Measurements from ENCODE around the gene CHIC1. TPM values are rescaled to one million over a fixed set of nuclear protein-coding genes. Genes with fewer than 3 reads are reported as not detected.
A peak's percentile ranks its signal among the peaks of the same experiment; 100 is the strongest.
"Not testable (repeated sequence)": the region's sequence is repeated elsewhere in the genome, so short reads cannot be mapped to it uniquely, and the experiment has no call there.

The CHIC1 gene
- total RNA-seq, 1 donor from 2014 or later = 17.8 TPM

- Histone ChIP-seq H3F3A (ENCODE audit: low read depth) (no peaks in the 10 kb centered on the region), H3K4me1 (peaks cover 3% of the 10 kb centered on the region), H3K79me2 (ENCODE audit: low read depth) (peaks cover 6% of the 10 kb centered on the region), H2AFZ (replicated peaks) (no peak overlapping the region), H3K4me3 (no peak overlapping the region), H3K36me3 (no peaks in the 10 kb centered on the region), H3K27ac (no peak overlapping the region), H3K9ac (no peak overlapping the region), H4K20me1 (ENCODE audit: low read depth) (no peaks in the 10 kb centered on the region), H3K4me2 (no peak overlapping the region), H3K27me3 (no peaks in the 10 kb centered on the region), H3K9me3 (ENCODE audit: low read depth) (no peaks in the 10 kb centered on the region)
- Mint-ChIP-seq H3K9me3 (peaks cover 8% of the 10 kb centered on the region), H3K4me1 (peaks cover 11% of the 10 kb centered on the region), H3K27ac (peak overlapping the region; percentile 33), H3K27me3 (ENCODE audit: insufficient read depth, low read depth) (no peaks in the 10 kb centered on the region), H3K4me3 (no peak overlapping the region), H3K36me3 (peaks cover 2% of the 10 kb centered on the region)
- TF ChIP-seq EZH2phosphoT487 (IDR thresholded peaks at IDR 0.05) = no peak
- no peak for TF ChIP-seq EZH2 (IDR thresholded peaks at IDR 0.05)
- TF ChIP-seq CTCF (IDR thresholded peaks at IDR 0.05) = no peak
- peak; percentile 39 for DNase-seq (ENCODE audit: low spot score)
Measured at GRCh38 chrX:73577361-73577760, 14.4 kb downstream of the CHIC1 start.

GRCh38 chrX:73581002-73581628 lies 18.1 kb downstream of the CHIC1 start:
- no peaks in the 10 kb centered on the region for H3K27me3 Mint-ChIP-seq (ENCODE audit: insufficient read depth, low read depth)
- Histone ChIP-seq H3F3A (ENCODE audit: low read depth) (no peaks in the 10 kb centered on the region), H3K4me3 (no peak overlapping the region), H3K27ac (no peak overlapping the region), H3K27me3 (no peaks in the 10 kb centered on the region), H3K4me1 (peaks cover 3% of the 10 kb centered on the region), H3K9ac (no peak overlapping the region), H2AFZ (replicated peaks) (no peak overlapping the region), H3K36me3 (no peaks in the 10 kb centered on the region), H4K20me1 (ENCODE audit: low read depth) (no peaks in the 10 kb centered on the region), H3K9me3 (ENCODE audit: low read depth) (no peaks in the 10 kb centered on the region), H3K79me2 (ENCODE audit: low read depth) (no peaks in the 10 kb centered on the region), H3K4me2 (no peak overlapping the region)
- H3K36me3 Mint-ChIP-seq = no peaks in the 10 kb centered on the region
- H3K27ac Mint-ChIP-seq = no peak overlapping the region
- TF ChIP-seq EZH2 (IDR thresholded peaks at IDR 0.05) = no peak
- TF ChIP-seq EZH2phosphoT487 (IDR thresholded peaks at IDR 0.05) = no peak
- TF ChIP-seq CTCF (IDR thresholded peaks at IDR 0.05) = no peak
- H3K9me3 Mint-ChIP-seq = no peaks in the 10 kb centered on the region
- no peak for DNase-seq (ENCODE audit: low spot score)
- no peak overlapping the region for H3K4me3 Mint-ChIP-seq
- peaks cover 11% of the 10 kb centered on the region for H3K4me1 Mint-ChIP-seq

- not testable (repeated sequence) for H3K27ac ChIP-seq; H3K27ac Mint-ChIP-seq; H3K4me2 ChIP-seq; H3K9me3 Mint-ChIP-seq; H3F3A ChIP-seq (ENCODE audit: low read depth); H3K4me3 Mint-ChIP-seq; H3K36me3 ChIP-seq; H4K20me1 ChIP-seq (ENCODE audit: low read depth); H3K27me3 Mint-ChIP-seq (ENCODE audit: insufficient read depth, low read depth); H3K9me3 ChIP-seq (ENCODE audit: low read depth); H2AFZ ChIP-seq (replicated peaks); DNase-seq (ENCODE audit: low spot score); H3K79me2 ChIP-seq (ENCODE audit: low read depth); H3K4me1 Mint-ChIP-seq; H3K4me3 ChIP-seq; H3K27me3 ChIP-seq; H3K9ac ChIP-seq; H3K4me1 ChIP-seq; H3K36me3 Mint-ChIP-seq
Measured at GRCh38 chrX:73597758-73598157, 34.8 kb downstream of the CHIC1 start.

- Mint-ChIP-seq H3K9me3 (peaks cover 41% of the 10 kb centered on the region), H3K36me3 (peaks cover 9% of the 10 kb centered on the region), H3K27me3 (ENCODE audit: insufficient read depth, low read depth) (peaks cover 4% of the 10 kb centered on the region), H3K4me3 (no peak overlapping the region), H3K4me1 (no peaks in the 10 kb centered on the region), H3K27ac (no peak overlapping the region)
- no peaks in the 10 kb centered on the region for H3K27me3 ChIP-seq
- no peak overlapping the region for H3K27ac ChIP-seq
- peaks cover 4% of the 10 kb centered on the region for H3K9me3 ChIP-seq (ENCODE audit: low read depth)
- H3K9ac ChIP-seq = no peak overlapping the region
- H3K36me3 ChIP-seq = no peaks in the 10 kb centered on the region
- H3F3A ChIP-seq (ENCODE audit: low read depth) = no peaks in the 10 kb centered on the region
- H4K20me1 ChIP-seq (ENCODE audit: low read depth) = no peaks in the 10 kb centered on the region
- no peak overlapping the region for H2AFZ ChIP-seq (replicated peaks)
- no peak overlapping the region for H3K4me2 ChIP-seq
- TF ChIP-seq CTCF (IDR thresholded peaks at IDR 0.05) (no peak), EZH2 (IDR thresholded peaks at IDR 0.05) (no peak), EZH2phosphoT487 (IDR thresholded peaks at IDR 0.05) (no peak)
- no peaks in the 10 kb centered on the region for H3K4me1 ChIP-seq
- peaks cover 6% of the 10 kb centered on the region for H3K79me2 ChIP-seq (ENCODE audit: low read depth)
- no peak for DNase-seq (ENCODE audit: low spot score)
- H3K4me3 ChIP-seq = no peak overlapping the region
Measured at GRCh38 chrX:73615022-73615421, 52.0 kb downstream of the CHIC1 start.

- not testable (repeated sequence) for DNase-seq (ENCODE audit: low spot score); H3K4me1 Mint-ChIP-seq; H2AFZ ChIP-seq (replicated peaks); H3K4me3 ChIP-seq; H3K27me3 Mint-ChIP-seq (ENCODE audit: insufficient read depth, low read depth); H3K27ac ChIP-seq; H3F3A ChIP-seq (ENCODE audit: low read depth); H3K27me3 ChIP-seq; H3K9ac ChIP-seq; H3K4me1 ChIP-seq; H4K20me1 ChIP-seq (ENCODE audit: low read depth); H3K79me2 ChIP-seq (ENCODE audit: low read depth); H3K27ac Mint-ChIP-seq; H3K4me2 ChIP-seq; H3K4me3 Mint-ChIP-seq
- Mint-ChIP-seq H3K9me3 (peaks cover 61% of the 10 kb centered on the region), H3K36me3 (peaks cover 16% of the 10 kb centered on the region)
- H3K9me3 ChIP-seq (ENCODE audit: low read depth) = peaks cover 13% of the 10 kb centered on the region
- peaks cover 13% of the 10 kb centered on the region for H3K36me3 ChIP-seq
Measured at GRCh38 chrX:73641669-73642068, 78.7 kb downstream of the CHIC1 start.

Measured in neural progenitor cell (in vitro differentiated cells).